ENCODE results near the gene GMPPB. TPM values are rescaled to one million over a fixed set of nuclear protein-coding genes. Genes with fewer than 3 reads are reported as not detected.

GMPPB gene
- total and polyA plus RNA-seq, 9 of the 15 experiments (the other 6 are each of a cell fraction or from before 2014, with no cell fraction given): 0.53 to 17.4 (median 8.1) TPM

DNA sequence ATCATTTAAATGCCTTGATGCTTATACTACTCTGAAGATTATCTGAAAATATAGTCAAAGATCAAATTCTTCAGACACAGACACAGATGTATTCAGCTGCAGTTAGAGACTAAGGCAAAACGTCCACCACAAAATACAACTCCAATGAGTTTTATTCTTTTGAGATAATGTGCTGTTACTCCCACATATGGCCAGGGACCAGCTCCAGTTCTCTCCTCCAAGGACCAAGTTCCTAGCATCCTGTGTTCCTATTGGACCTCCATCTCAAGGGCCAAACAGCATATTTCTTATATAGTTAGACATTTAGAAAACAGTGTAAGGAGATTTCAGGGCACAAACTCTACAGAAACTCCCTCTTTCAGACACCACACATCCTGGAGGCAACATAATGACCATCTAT lies 35.5 kb upstream of the GMPPB start:
- Histone ChIP-seq H2AFZ (ENCODE audit: low read depth, low read length) (no peak overlapping the region), H3K4me1 (replicated peaks in 1 of 2; ENCODE audit: control insufficient read depth in 2 of 2, insufficient read depth in 2 of 2, low read length in 2 of 2) (no peaks in the 10 kb centered on the region; a peak in 2 of 5 replicates), H3K9me1 (ENCODE audit: control insufficient read depth, insufficient read depth, low read length) (peaks cover 2% of the 10 kb centered on the region), H3K27me3 (ENCODE audit: control insufficient read depth in 2 of 2, insufficient read depth in 2 of 2, low read length in 2 of 2) (no peaks in the 10 kb centered on the region), H3K9ac (ENCODE audit: insufficient read depth in 1 of 2, low read depth in 2 of 2, low read length in 2 of 2) (no peak overlapping the region), H3K4me3 (no peak overlapping the region), H3K27ac (ENCODE audit: extremely low read depth, low read depth, low read length) (no peak overlapping the region), H3K79me2 (ENCODE audit: control insufficient read depth, insufficient read depth, low read length) (peaks cover 67% of the 10 kb centered on the region), H3K36me3 (ENCODE audit: control insufficient read depth, insufficient read depth, low read length) (0 out of 3 replicates have a peak, but pooled peaks cover 7% of the 10 kb centered on the region), H4K20me1 (replicated peaks; ENCODE audit: control insufficient read depth, insufficient read depth, low read length) (peaks cover 13% of the 10 kb centered on the region; the same call in 1 of the 2 replicates), H3K9me3 (replicated peaks; ENCODE audit: control insufficient read depth, insufficient read depth, low read depth, low read length) (no peaks in the 10 kb centered on the region), H3K4me2 (ENCODE audit: insufficient read depth, low read length) (no peak overlapping the region)
- in situ Hi-C loops (cut with MboI): no loop called here
- BruUV-seq (replicated peaks): no TSS peak
- FAIRE-seq (no peak), ATAC-seq (no peak), DNase-seq (ENCODE audit: extremely low read depth in 1 of 4, low spot score in 3 of 4) (peak in 1 of 4 experiments; percentile 9)
- ChIA-PET CTCF (ENCODE audit: low intra/inter-chr PET ratio) (no interaction called here), POLR2A (interaction anchor here (0.6 to 1.1 kb wide), 3 partner anchors 10 to 201 kb away, joined by 3 read pairs; no protein-coding TSS in a partner anchor)
- TF ChIP-seq ZNF197 (CRISPR knock-in tag; IDR thresholded peaks at IDR 0.05; ENCODE audit: low read depth) (no peak), ZNF76 (CRISPR knock-in tag; IDR thresholded peaks at IDR 0.05; ENCODE audit: borderline replicate concordance) (no peak), ATF7 (IDR thresholded peaks at IDR 0.05) (no peak), EP400 (IDR thresholded peaks at IDR 0.05) (no peak), NCOR1 (IDR thresholded peaks at IDR 0.05) (no peak), PCBP1 (IDR thresholded peaks at IDR 0.05; ENCODE audit: low read depth, low read length, poor library complexity, severe bottlenecking) (no peak), EWSR1 (IDR thresholded peaks at IDR 0.05; ENCODE audit: borderline replicate concordance, low read depth, partially characterized antibody) (no peak), COPS2 (conservative IDR thresholded peaks at IDR 0.05) (no peak), MAZ (CRISPR knock-in tag; conservative IDR thresholded peaks at IDR 0.05 in 1 of 2, IDR thresholded peaks at IDR 0.05 in 1 of 2) (no peak), MCM7 (IDR thresholded peaks at IDR 0.05) (no peak), YBX1 (IDR thresholded peaks at IDR 0.05) (no peak)
- TF ChIP-seq, protein P1, sequence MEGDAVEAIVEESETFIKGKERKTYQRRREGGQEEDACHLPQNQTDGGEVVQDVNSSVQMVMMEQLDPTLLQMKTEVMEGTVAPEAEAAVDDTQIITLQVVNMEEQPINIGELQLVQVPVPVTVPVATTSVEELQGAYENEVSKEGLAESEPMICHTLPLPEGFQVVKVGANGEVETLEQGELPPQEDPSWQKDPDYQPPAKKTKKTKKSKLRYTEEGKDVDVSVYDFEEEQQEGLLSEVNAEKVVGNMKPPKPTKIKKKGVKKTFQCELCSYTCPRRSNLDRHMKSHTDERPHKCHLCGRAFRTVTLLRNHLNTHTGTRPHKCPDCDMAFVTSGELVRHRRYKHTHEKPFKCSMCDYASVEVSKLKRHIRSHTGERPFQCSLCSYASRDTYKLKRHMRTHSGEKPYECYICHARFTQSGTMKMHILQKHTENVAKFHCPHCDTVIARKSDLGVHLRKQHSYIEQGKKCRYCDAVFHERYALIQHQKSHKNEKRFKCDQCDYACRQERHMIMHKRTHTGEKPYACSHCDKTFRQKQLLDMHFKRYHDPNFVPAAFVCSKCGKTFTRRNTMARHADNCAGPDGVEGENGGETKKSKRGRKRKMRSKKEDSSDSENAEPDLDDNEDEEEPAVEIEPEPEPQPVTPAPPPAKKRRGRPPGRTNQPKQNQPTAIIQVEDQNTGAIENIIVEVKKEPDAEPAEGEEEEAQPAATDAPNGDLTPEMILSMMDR (IDR thresholded peaks at IDR 0.05 in 2 of 3, conservative IDR thresholded peaks at IDR 0.05 in 1 of 3; ENCODE audit: insufficient read depth in 2 of 3, low read depth in 1 of 3, low read length in 3 of 3): no peak
- TF ChIP-seq, protein P2, sequence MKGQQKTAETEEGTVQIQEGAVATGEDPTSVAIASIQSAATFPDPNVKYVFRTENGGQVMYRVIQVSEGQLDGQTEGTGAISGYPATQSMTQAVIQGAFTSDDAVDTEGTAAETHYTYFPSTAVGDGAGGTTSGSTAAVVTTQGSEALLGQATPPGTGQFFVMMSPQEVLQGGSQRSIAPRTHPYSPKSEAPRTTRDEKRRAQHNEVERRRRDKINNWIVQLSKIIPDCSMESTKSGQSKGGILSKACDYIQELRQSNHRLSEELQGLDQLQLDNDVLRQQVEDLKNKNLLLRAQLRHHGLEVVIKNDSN (CRISPR knock-in tag; IDR thresholded peaks at IDR 0.05): no peak
- TF ChIP-seq, protein P3, sequence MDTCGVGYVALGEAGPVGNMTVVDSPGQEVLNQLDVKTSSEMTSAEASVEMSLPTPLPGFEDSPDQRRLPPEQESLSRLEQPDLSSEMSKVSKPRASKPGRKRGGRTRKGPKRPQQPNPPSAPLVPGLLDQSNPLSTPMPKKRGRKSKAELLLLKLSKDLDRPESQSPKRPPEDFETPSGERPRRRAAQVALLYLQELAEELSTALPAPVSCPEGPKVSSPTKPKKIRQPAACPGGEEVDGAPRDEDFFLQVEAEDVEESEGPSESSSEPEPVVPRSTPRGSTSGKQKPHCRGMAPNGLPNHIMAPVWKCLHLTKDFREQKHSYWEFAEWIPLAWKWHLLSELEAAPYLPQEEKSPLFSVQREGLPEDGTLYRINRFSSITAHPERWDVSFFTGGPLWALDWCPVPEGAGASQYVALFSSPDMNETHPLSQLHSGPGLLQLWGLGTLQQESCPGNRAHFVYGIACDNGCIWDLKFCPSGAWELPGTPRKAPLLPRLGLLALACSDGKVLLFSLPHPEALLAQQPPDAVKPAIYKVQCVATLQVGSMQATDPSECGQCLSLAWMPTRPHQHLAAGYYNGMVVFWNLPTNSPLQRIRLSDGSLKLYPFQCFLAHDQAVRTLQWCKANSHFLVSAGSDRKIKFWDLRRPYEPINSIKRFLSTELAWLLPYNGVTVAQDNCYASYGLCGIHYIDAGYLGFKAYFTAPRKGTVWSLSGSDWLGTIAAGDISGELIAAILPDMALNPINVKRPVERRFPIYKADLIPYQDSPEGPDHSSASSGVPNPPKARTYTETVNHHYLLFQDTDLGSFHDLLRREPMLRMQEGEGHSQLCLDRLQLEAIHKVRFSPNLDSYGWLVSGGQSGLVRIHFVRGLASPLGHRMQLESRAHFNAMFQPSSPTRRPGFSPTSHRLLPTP (IDR thresholded peaks at IDR 0.05; ENCODE audit: borderline replicate concordance, extremely low read depth, insufficient read length): no peak
- 10% methylated on average over 1 of the region's 1 CpG for WGBS (ENCODE audit: insufficient coverage, low coverage, missing lambda C conversion rate)
- intact Hi-C loops (cut with micrococcal nuclease): no loop called here

Measured in K562 (cell line).